CD4-positive, alpha-beta T cell (primary cell): Measurements from ENCODE around the gene ANO8. TPM values are rescaled to one million over a fixed set of nuclear protein-coding genes. Genes with fewer than 3 reads are reported as not detected.

Experiments
- ATAC-seq: fragments of 200-7000 bp; cut with Tn5 transposase; one replicate; pipeline ENCODE4 v1.10.0; 2022; ENCODE audit warnings: mild to moderate bottlenecking; ENCODE audit not compliant: poor library complexity
- CTCF ChIA-PET: fragments of 350-600 bp; sonication (Branson Sonifier 250); formaldehyde crosslinking; loops from one replicate; lab custom pipeline; 2021; ENCODE audit warnings: antibody characterized with exemption, inconsistent platforms; lab: Charles Lee
- POLR2A ChIA-PET: fragments of 350-600 bp; sonication (Branson Sonifier 250); formaldehyde crosslinking; loops from one replicate; lab custom pipeline; 2021; ENCODE audit warnings: antibody characterized with exemption, inconsistent platforms; lab: Charles Lee
- DNase-seq, 14 experiments: peaks; one replicate each; pipeline ENCODE4 v3.0.0-alpha.2; 2013 to 2020; ENCODE audit warnings: mixed read lengths in 2 of 14
- H3K27ac ChIP-seq, 2 donors: one replicate each; pipeline versions ENCODE4 v1.5.1 to v1.7.0; 2013; ENCODE audit warnings: low read length in 2 of 2, low read depth in 1 of 2, mild to moderate bottlenecking in 1 of 2
- H3K27me3 ChIP-seq, 2 experiments: 1 replicate in 1 of 2; 2 replicates in 1 of 2; pipeline versions ENCODE4 v1.6.1 to v1.7.0; 2013; ENCODE audit warnings: low read length in 2 of 2, control low read depth in 1 of 2, mild to moderate bottlenecking in 1 of 2, moderate library complexity in 1 of 2; ENCODE audit not compliant: insufficient read depth in 2 of 2, control insufficient read depth in 1 of 2
- H3K36me3 ChIP-seq: one replicate; pipeline ENCODE4 v1.6.1; 2013; ENCODE audit warnings: low read length, control low read depth; ENCODE audit not compliant: insufficient read depth
- H3K4me1 ChIP-seq: one replicate; pipeline ENCODE4 v1.6.1; 2013; ENCODE audit warnings: low read length, control low read depth; ENCODE audit not compliant: insufficient read depth
- H3K4me3 ChIP-seq: one replicate; pipeline ENCODE4 v1.5.1; 2013; ENCODE audit warnings: mild to moderate bottlenecking, low read length, moderate library complexity
- H3K9me3 ChIP-seq, 2 experiments: 1 replicate in 1 of 2; 2 replicates in 1 of 2; pipeline versions ENCODE4 v1.6.1 to v1.7.0; 2013; ENCODE audit warnings: low read length in 2 of 2, mild to moderate bottlenecking in 2 of 2, control low read depth in 1 of 2, moderate library complexity in 1 of 2; ENCODE audit not compliant: control insufficient read depth in 1 of 2, insufficient read depth in 1 of 2
- H3K27ac Mint-ChIP-seq: one replicate; pipeline ENCODE4 v1.8.0; 2020; ENCODE audit warnings: mixed read lengths
- H3K27me3 Mint-ChIP-seq: one replicate; pipeline ENCODE4 v1.8.0; 2021; ENCODE audit warnings: mixed read lengths
- H3K36me3 Mint-ChIP-seq: one replicate; pipeline ENCODE4 v1.8.0; 2021; ENCODE audit warnings: low read depth, mixed read lengths
- H3K4me1 Mint-ChIP-seq: one replicate; pipeline ENCODE4 v1.8.0; 2021; ENCODE audit warnings: low read depth, mixed read lengths
- H3K4me3 Mint-ChIP-seq: one replicate; pipeline ENCODE4 v1.8.0; 2020; ENCODE audit warnings: mild to moderate bottlenecking, mixed read lengths
- H3K9me3 Mint-ChIP-seq: one replicate; pipeline ENCODE4 v1.8.0; 2020; ENCODE audit warnings: mixed read lengths
- CTCF ChIP-seq: fragments of 200-600 bp; IDR thresholded peaks from one replicate; pipeline ENCODE4 v1.8.0; 2022; ENCODE audit warnings: antibody characterized with exemption, mild to moderate bottlenecking
- intact Hi-C, 2 experiments: fragments of 100-400 bp; cut with DNase I in 1 of 2; cut with micrococcal nuclease in 1 of 2; formaldehyde crosslinking; loops; one replicate each; pipeline versions ENCODE4 v1.15.1 to v1.9.0; 2023 to 2025; cut with DNase I, micrococcal nuclease
- total RNA-seq, 174 experiments: library from RNA in 2 of 174; stranded (reverse) in 2 of 174; gene quantifications; one replicate each; pipeline ENCODE4 v1.2.3 and lab custom pipeline; 2021 to 2026

The ANO8 gene
- total RNA-seq, 2 experiments from 2014 or later: 15.3 TPM

- Mint-ChIP-seq H3K36me3 (no peaks in the 10 kb centered on the region), H3K27me3 (peaks cover 9% of the 10 kb centered on the region), H3K4me3 (no peak overlapping the region), H3K4me1 (peaks cover 8% of the 10 kb centered on the region), H3K27ac (no peak overlapping the region), H3K9me3 (no peaks in the 10 kb centered on the region)
- POLR2A ChIA-PET: no interaction called here
- no peak overlapping the region for H3K4me3 ChIP-seq
- no peak for DNase-seq
- H3K36me3 ChIP-seq: no peaks in the 10 kb centered on the region
- TF ChIP-seq CTCF: no peak
- CTCF ChIA-PET: interaction anchor here (0.6 kb wide), 1 partner anchor 213 kb away, joined by 3 read pairs; no protein-coding TSS in a partner anchor
- no peaks in the 10 kb centered on the region for H3K9me3 ChIP-seq
- no peak overlapping the region for H3K27ac ChIP-seq
- intact Hi-C loops: no loop called here
- ATAC-seq: no peak
- peaks cover 18% of the 10 kb centered on the region for H3K4me1 ChIP-seq
- no peaks in the 10 kb centered on the region for H3K27me3 ChIP-seq
Observed at GRCh38 chr19:17286752-17287151, 47.9 kb downstream of the ANO8 start.

- no peak overlapping the region for H3K27ac ChIP-seq
- peaks cover 21% of the 10 kb centered on the region for H3K4me1 ChIP-seq
- no peaks in the 10 kb centered on the region for H3K36me3 ChIP-seq
- no peak overlapping the region for H3K27ac Mint-ChIP-seq
- no peaks in the 10 kb centered on the region for H3K36me3 Mint-ChIP-seq
- no peak for TF ChIP-seq CTCF
- intact Hi-C loops: no loop called here
- no peaks in the 10 kb centered on the region for H3K9me3 ChIP-seq
- peaks cover 13% of the 10 kb centered on the region for H3K27me3 Mint-ChIP-seq
- DNase-seq (no peak), ATAC-seq (no peak)
- no peak overlapping the region for H3K4me3 Mint-ChIP-seq
- CTCF ChIA-PET: no interaction called here
- H3K4me3 ChIP-seq: no peak overlapping the region
- H3K9me3 Mint-ChIP-seq: no peaks in the 10 kb centered on the region
- H3K27me3 ChIP-seq: peaks cover 0 to 4% of the 10 kb centered on the region in 2 experiments
- peaks cover 11% of the 10 kb centered on the region for H3K4me1 Mint-ChIP-seq
- POLR2A ChIA-PET: no interaction called here
Observed at GRCh38 chr19:17286263-17286662, 48.4 kb downstream of the ANO8 start.

- ChIA-PET POLR2A (no interaction called here), CTCF (interaction anchor here (1.0 kb wide), 1 partner anchor 25 kb away, joined by 3 read pairs; no protein-coding TSS in a partner anchor)
- Mint-ChIP-seq H3K27me3 (peaks cover 15% of the 10 kb centered on the region), H3K4me3 (no peak overlapping the region), H3K27ac (no peak overlapping the region), H3K36me3 (no peaks in the 10 kb centered on the region), H3K9me3 (no peaks in the 10 kb centered on the region), H3K4me1 (peaks cover 13% of the 10 kb centered on the region)
- DNase-seq (no peak), ATAC-seq (no peak)
- no peaks in the 10 kb centered on the region for H3K9me3 ChIP-seq
- peaks cover 23% of the 10 kb centered on the region for H3K4me1 ChIP-seq
- no peak overlapping the region for H3K4me3 ChIP-seq
- peaks cover 0 to 5% of the 10 kb centered on the region in 2 experiments for H3K27me3 ChIP-seq
- intact Hi-C loops: no loop called here
- no peak overlapping the region for H3K27ac ChIP-seq
- no peaks in the 10 kb centered on the region for H3K36me3 ChIP-seq
- TF ChIP-seq CTCF: no peak
Observed at GRCh38 chr19:17285415-17286135, 49.1 kb downstream of the ANO8 start.
